AG04450 (cell line): ENCODE results near the gene TRERF1. TPM values are rescaled to one million over a fixed set of nuclear protein-coding genes. Genes with fewer than 3 reads are reported as not detected.

Experiments used
- CTCF ChIA-PET: fragments of 300-600, 350-600 bp; formaldehyde crosslinking; extraction: SDS; loops from one replicate; lab custom pipeline; 2022; ENCODE audit warnings: antibody characterized with exemption, inconsistent platforms; lab: Charles Lee
- POLR2A ChIA-PET: fragments of 350-600 bp; formaldehyde crosslinking; extraction: SDS; loops from one replicate; lab custom pipeline; 2021; ENCODE audit warnings: antibody characterized with exemption, inconsistent platforms; lab: Yijun Ruan, JAX
- DNase-seq: peaks from one replicate; pipeline ENCODE4 v3.0.0-alpha.2; 2011; ENCODE audit warnings: low read depth, low spot score
- H3K27ac ChIP-seq: one replicate; pipeline ENCODE4 v1.5.1; 2012; ENCODE audit warnings: low read depth, low read length, control low read depth
- H3K27me3 ChIP-seq: one replicate; pipeline ENCODE4 v1.6.0; 2012; ENCODE audit warnings: low read length; ENCODE audit not compliant: control insufficient read depth, insufficient read depth
- H3K4me3 ChIP-seq: 2 replicates; pipeline ENCODE4 v1.5.1; 2011; ENCODE audit warnings: mild to moderate bottlenecking, low read depth, low read length, control low read depth
- H3K9me3 ChIP-seq: 2 replicates; pipeline ENCODE4 v1.5.1; 2012; ENCODE audit warnings: low read length; ENCODE audit not compliant: control insufficient read depth, insufficient read depth
- CTCF ChIP-seq: IDR thresholded peaks from 2 replicates; pipeline ENCODE4 v1.5.1; 2011; ENCODE audit warnings: low read depth, low read length, control low read depth, inconsistent platforms
- polyA plus RNA-seq: library from polyadenylated mRNA; depleted of rRNA; stranded (reverse); fragments of >200 nt; gene quantifications from 2 replicates; pipeline ENCODE4 v1.2.3, GENCODE V29; 2011

The TRERF1 gene
- polyA plus RNA-seq, 1 experiment = 7.3 TPM

- Histone ChIP-seq H3K27ac (no peak overlapping the region), H3K27me3 (no peaks in the 10 kb centered on the region), H3K9me3 (no peaks in the 10 kb centered on the region; the same call in 1 of the 2 replicates), H3K4me3 (no peak overlapping the region)
- TF ChIP-seq CTCF = no peak
- CTCF ChIA-PET = interaction anchor here (1.4 to 2.8 kb wide), 2 partner anchors 278 to 293 kb away, joined by 4 to 13 read pairs; no protein-coding TSS in a partner anchor
- POLR2A ChIA-PET = no interaction called here
- DNase-seq = no peak
Observed at GRCh38 chr6:42254505-42254904, 197.2 kb downstream of the TRERF1 start.

GRCh38 chr6:42251911-42252637 lies 199.7 kb downstream of the TRERF1 start:
- no peak for TF ChIP-seq CTCF
- POLR2A ChIA-PET = no interaction called here
- Histone ChIP-seq H3K27me3 (no peaks in the 10 kb centered on the region), H3K27ac (peak overlapping the region; percentile 39), H3K9me3 (no peaks in the 10 kb centered on the region), H3K4me3 (no peak overlapping the region)
- no peak for DNase-seq
- CTCF ChIA-PET = interaction anchor here (2.8 kb wide), 1 partner anchor 296 kb away, joined by 13 read pairs; no protein-coding TSS in a partner anchor

- ChIA-PET CTCF (interaction anchor here (0.7 kb wide), 1 partner anchor 296 kb away, joined by 3 read pairs; no protein-coding TSS in a partner anchor), POLR2A (no interaction called here)
- DNase-seq = no peak
- no peak for TF ChIP-seq CTCF
- Histone ChIP-seq H3K4me3 (no peak overlapping the region), H3K9me3 (no peaks in the 10 kb centered on the region), H3K27me3 (no peaks in the 10 kb centered on the region), H3K27ac (no peak overlapping the region)
Observed at GRCh38 chr6:42251500-42251899, 200.2 kb downstream of the TRERF1 start.

- no peaks in the 10 kb centered on the region for H3K9me3 ChIP-seq
- H3K4me3 ChIP-seq = no peak overlapping the region
- no peak for TF ChIP-seq CTCF
- ChIA-PET CTCF (no interaction called here), POLR2A (no interaction called here)
- no peaks in the 10 kb centered on the region for H3K27me3 ChIP-seq
- no peak overlapping the region for H3K27ac ChIP-seq
- no peak for DNase-seq
Observed at GRCh38 chr6:42250274-42250931, 201.3 kb downstream of the TRERF1 start.

GRCh38 chr6:42249279-42249678 lies 202.4 kb downstream of the TRERF1 start:
- ChIA-PET POLR2A (no interaction called here), CTCF (no interaction called here)
- Histone ChIP-seq H3K4me3 (no peak overlapping the region), H3K27ac (no peak overlapping the region), H3K27me3 (no peaks in the 10 kb centered on the region), H3K9me3 (no peaks in the 10 kb centered on the region)
- TF ChIP-seq CTCF = no peak
- no peak for DNase-seq
